ENCODE data around the gene ATF6B. TPM values are rescaled to one million over a fixed set of nuclear protein-coding genes. Genes with fewer than 3 reads are reported as not detected.
"Not testable (repeated sequence)": the region's sequence is repeated elsewhere in the genome, so short reads cannot be mapped to it uniquely, and the experiment has no call there.

The ATF6B gene
- polyA plus RNA-seq, 2 donors, result 47.5 to 60.2 TPM

GRCh38 chr6:32068315-32068714, 59.7 kb downstream of the ATF6B start:
- H3K27me3 ChIP-seq (ENCODE audit: control insufficient read depth in 1 of 2, insufficient read depth in 2 of 2, low read length in 2 of 2); H3K4me3 ChIP-seq (ENCODE audit: low read depth in 1 of 2, low read length in 2 of 2); H3K36me3 ChIP-seq (ENCODE audit: control insufficient read depth in 2 of 2, insufficient read depth in 2 of 2, low read length in 1 of 2); H3K4me1 ChIP-seq (ENCODE audit: control insufficient read depth in 2 of 2, insufficient read depth in 2 of 2, low read length in 1 of 2); H3K9me3 ChIP-seq (ENCODE audit: control insufficient read depth in 2 of 2, insufficient read depth in 1 of 2, low read depth in 1 of 2, low read length in 1 of 2); H3K27ac ChIP-seq (ENCODE audit: low read depth in 2 of 2, low read length in 1 of 2): not testable (repeated sequence)
- WGBS, 2 donors, result 91 to 92% methylated on average over 13 of the region's 13 CpGs

- H3K4me3 ChIP-seq (ENCODE audit: low read depth in 1 of 2, low read length in 2 of 2); H3K4me1 ChIP-seq (ENCODE audit: control insufficient read depth in 2 of 2, insufficient read depth in 2 of 2, low read length in 1 of 2); H3K27me3 ChIP-seq (ENCODE audit: control insufficient read depth in 1 of 2, insufficient read depth in 2 of 2, low read length in 2 of 2); H3K9me3 ChIP-seq (ENCODE audit: control insufficient read depth in 2 of 2, insufficient read depth in 1 of 2, low read depth in 1 of 2, low read length in 1 of 2); H3K36me3 ChIP-seq (ENCODE audit: control insufficient read depth in 2 of 2, insufficient read depth in 2 of 2, low read length in 1 of 2); H3K27ac ChIP-seq (ENCODE audit: low read depth in 2 of 2, low read length in 1 of 2): not testable (repeated sequence)
- WGBS, 2 donors, result 92 to 95% methylated on average over 14 to 19 of the region's 19 CpGs
Observed at GRCh38 chr6:32067521-32067920, 60.5 kb downstream of the ATF6B start.

Other genes with a start within 250 kb of the ATF6B start
- under 1 TPM; 0.19 to 0.33 TPM for gene SLC44A4, start 249.2 kb downstream of the ATF6B start, polyA plus RNA-seq
- gene EHMT2, start 230.5 kb downstream of the ATF6B start, polyA plus RNA-seq, result 10 to 100 TPM; 27.2 to 39.6 TPM
- 1 to 10 TPM; 2.4 to 3.6 TPM for gene ZBTB12, start 226.2 kb downstream of the ATF6B start, polyA plus RNA-seq
- 1 to 10 TPM; 1.2 to 1.3 TPM for gene C2, start 200.5 kb downstream of the ATF6B start, polyA plus RNA-seq
- gene CFB, start 182.2 kb downstream of the ATF6B start, polyA plus RNA-seq, result 10 to 100 TPM; 15.9 to 19.6 TPM
- 10 to 100 TPM; 30.2 to 49.3 TPM for gene NELFE, start 169.3 kb downstream of the ATF6B start, polyA plus RNA-seq
- gene SKIC2, start 169.1 kb downstream of the ATF6B start, polyA plus RNA-seq, result 10 to 100 TPM; 39.1 to 58.0 TPM
- gene DXO, start 156.1 kb downstream of the ATF6B start, polyA plus RNA-seq, result 10 to 100 TPM; 11.8 to 16.5 TPM
- 10 to 100 TPM in 1 of 2 donors, 1 to 10 TPM in 1; 6.9 to 13.1 TPM for gene C4A, start 146.2 kb downstream of the ATF6B start, polyA plus RNA-seq
- gene C4B, start 113.5 kb downstream of the ATF6B start, polyA plus RNA-seq, result 10 to 100 TPM in 1 of 2 donors, 1 to 10 TPM in 1; 5.3 to 15.0 TPM
- gene CYP21A2, start 89.8 kb downstream of the ATF6B start, polyA plus RNA-seq, result under 1 TPM; 0.43 to 0.47 TPM
- gene TNXB, start 18.9 kb downstream of the ATF6B start, polyA plus RNA-seq, result 10 to 100 TPM; 14.8 to 15.5 TPM
- gene FKBPL, start 2.0 kb upstream of the ATF6B start, polyA plus RNA-seq, result 10 to 100 TPM in 1 of 2 donors, 1 to 10 TPM in 1; 8.1 to 13.7 TPM
- 1 to 10 TPM; 1.8 to 2.3 TPM for gene PRRT1, start 23.7 kb upstream of the ATF6B start, polyA plus RNA-seq
- gene PPT2, start 25.9 kb upstream of the ATF6B start, polyA plus RNA-seq, result 10 to 100 TPM; 20.7 to 21.6 TPM
- gene EGFL8, start 36.3 kb upstream of the ATF6B start, polyA plus RNA-seq, result 10 to 100 TPM; 18.5 to 27.7 TPM
- gene AGPAT1, start 47.8 kb upstream of the ATF6B start, polyA plus RNA-seq, result 10 to 100 TPM; 15.3 to 18.3 TPM
- 10 to 100 TPM; 36.3 to 44.9 TPM for gene RNF5, start 50.2 kb upstream of the ATF6B start, polyA plus RNA-seq
- 1 to 10 TPM; 3.5 to 8.3 TPM for gene AGER, start 56.0 kb upstream of the ATF6B start, polyA plus RNA-seq
- 10 to 100 TPM; 29.4 to 49.8 TPM for gene PBX2, start 62.0 kb upstream of the ATF6B start, polyA plus RNA-seq
- 1 to 10 TPM; 4.0 to 4.6 TPM for gene GPSM3, start 64.4 kb upstream of the ATF6B start, polyA plus RNA-seq
- gene NOTCH4, start 95.8 kb upstream of the ATF6B start, polyA plus RNA-seq, result 10 to 100 TPM in 1 of 2 donors, 1 to 10 TPM in 1; 6.5 to 17.8 TPM
- gene TSBP1, start 243.7 kb upstream of the ATF6B start, polyA plus RNA-seq, result not detected